Retina (tissue), 1 donor: ENCODE measurements around the gene CST7.

ENCODE experiments used
- DNase-seq: peaks from one replicate; pipeline ENCODE4 v3.0.0-alpha.2; 2016

Gene CST7

GRCh38 chr20:24965065-24965919, 16.2 kb downstream of the CST7 start:
- DNase-seq: peak; percentile 19

GRCh38 chr20:24966317-24967012, 17.4 kb downstream of the CST7 start:
- DNase-seq: no peak

- DNase-seq: no peak
Measured at GRCh38 chr20:24968278-24968800, 19.3 kb downstream of the CST7 start.

- no peak for DNase-seq
Measured at GRCh38 chr20:24969186-24970029, 20.3 kb downstream of the CST7 start.

GRCh38 chr20:24970030-24970553, 21.0 kb downstream of the CST7 start:
- DNase-seq: no peak

- DNase-seq: no peak
Measured at GRCh38 chr20:24970754-24971153, 21.7 kb downstream of the CST7 start.

DNA sequence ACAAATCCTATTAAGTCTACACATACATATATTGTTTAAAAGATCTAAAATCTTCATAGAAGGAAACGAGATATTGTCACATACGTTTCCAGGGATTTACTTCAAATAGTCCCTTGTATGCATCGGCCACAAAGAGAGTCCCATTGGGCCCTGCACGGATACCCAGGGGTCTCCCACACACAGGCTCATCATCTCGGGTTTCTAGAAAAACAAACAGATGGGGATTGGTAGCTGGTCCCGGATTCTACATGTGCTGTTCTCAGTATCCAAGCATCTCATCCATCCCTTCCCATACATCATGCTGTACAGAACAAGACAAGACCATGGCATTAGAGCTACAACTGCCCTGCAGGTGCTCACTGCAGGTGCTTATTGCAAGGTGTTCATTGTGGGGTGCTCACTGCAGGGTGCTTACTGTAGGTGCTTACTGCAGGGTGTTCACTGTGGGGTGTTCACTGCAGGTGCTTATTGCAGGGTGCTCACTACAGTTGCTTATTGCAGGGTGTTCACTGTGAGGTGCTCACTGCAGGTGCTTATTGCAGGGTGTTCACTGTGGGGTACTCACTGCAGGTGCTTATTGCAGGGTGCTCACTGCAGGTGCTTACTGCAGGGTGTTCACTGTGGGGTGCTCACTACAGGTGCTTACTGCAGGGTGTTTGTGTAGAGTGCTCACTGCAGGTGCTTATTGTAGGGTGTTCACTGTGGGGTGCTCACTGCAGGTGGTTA, 22.5 kb downstream of the CST7 start:
- no peak for DNase-seq

- DNase-seq: no peak
Measured at GRCh38 chr20:24972341-24972740, 23.3 kb downstream of the CST7 start.

DNA sequence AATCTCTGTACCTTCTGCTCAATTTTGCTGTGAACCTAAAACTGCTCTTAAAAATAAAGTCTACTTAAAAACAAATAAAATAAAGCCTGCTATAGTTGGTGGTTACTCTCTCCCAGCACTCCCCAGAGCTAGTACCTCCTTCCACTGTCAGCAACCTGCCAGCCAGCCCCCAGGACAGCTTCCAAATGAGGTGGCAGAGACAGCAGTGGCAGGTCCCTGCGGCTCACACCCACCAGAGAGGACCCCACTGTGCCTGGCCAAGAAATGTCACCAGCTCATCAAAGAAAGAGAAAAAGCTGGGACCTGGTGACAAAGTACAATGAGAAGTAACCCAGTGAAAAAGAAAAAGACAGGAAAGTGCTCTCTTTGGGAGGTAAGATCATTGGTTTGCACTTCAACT, 28.3 kb downstream of the CST7 start:
- DNase-seq: no peak

- no peak for DNase-seq
Measured at GRCh38 chr20:24977797-24978196, 28.7 kb downstream of the CST7 start.

- DNase-seq: no peak
Measured at GRCh38 chr20:24978513-24978912, 29.4 kb downstream of the CST7 start.

DNA sequence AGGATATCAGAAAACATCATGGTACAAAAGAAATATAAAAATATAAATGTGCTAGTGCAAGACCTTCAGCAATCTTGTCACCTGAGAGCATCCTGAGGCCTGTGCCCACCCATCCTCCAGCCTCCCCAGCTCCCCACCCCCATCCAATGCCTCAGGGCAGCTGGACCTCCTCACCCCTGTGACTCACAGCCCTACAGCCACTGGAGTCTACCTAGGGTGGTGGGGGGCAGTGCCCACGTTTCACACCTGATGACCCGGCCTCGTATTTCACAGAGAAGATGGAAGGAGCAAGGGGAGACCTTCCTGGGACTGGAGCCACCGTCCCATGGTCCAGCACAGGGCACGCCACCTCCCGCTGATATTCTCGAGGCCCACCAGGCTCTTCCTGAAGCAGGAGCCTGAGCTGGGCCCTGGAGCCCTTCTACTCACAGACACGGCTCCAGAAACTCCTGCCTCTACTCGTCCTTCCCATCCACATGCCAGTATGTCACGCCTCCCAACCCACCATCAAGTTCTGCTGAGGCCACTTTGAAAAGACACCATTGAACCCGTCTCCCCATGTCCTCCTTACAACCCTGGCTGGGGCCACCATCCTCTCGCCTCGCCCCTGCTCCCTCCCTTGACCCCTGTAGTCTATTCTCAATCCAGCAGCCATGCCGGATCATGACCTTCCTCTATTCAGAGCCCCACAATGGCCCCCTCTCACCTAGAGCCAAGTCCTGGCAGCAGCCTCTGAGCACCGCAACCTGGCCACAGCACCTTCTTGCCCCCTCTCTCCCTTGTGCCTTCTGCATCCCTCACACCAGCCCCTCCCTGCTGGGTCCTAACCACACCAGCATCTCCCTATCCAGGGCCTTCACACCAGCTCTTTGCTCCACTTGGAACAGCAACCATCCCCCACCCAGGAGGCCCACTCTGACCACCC, 30.2 kb downstream of the CST7 start:
- no peak for DNase-seq

DNA sequence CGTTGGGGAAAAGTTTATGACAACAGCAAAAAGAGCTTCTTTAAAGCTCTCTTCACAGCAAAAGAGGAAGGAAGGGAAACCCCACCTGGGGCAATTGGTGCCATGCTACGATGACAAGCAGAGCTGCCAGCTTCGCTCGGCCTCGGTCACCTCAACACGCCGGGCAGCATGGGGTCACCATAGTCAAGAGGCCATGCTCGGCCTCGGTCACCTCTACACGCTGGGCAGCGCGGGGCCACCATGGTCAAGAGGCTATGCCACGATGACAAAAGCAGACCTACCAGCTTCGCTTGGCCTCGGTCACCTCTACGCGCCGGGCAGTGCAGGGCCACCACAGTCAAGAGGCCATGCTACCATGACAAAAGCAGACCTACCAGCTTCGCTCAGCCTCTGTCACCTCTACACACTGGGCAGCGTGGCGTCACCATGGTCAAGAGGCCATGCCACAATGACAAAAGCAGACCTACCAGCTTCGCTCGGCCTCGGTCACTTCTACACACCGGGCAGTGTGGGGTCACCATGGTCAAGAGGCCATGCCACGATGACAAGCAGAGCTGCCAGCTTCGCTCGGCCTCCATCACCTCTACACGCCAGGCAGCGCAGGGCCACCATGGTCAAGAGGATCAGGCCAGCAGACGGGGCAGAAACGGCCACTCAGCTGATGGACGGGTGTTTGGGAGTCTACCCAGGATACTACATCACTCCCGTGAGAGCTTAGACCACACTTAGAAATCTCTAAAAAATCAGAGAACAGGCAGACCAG, 31.4 kb downstream of the CST7 start:
- DNase-seq: no peak

GRCh38 chr20:24981282-24981681, 32.2 kb downstream of the CST7 start:
- DNase-seq: no peak

- DNase-seq: no peak
Measured at GRCh38 chr20:24981790-24982189, 32.7 kb downstream of the CST7 start.

DNA sequence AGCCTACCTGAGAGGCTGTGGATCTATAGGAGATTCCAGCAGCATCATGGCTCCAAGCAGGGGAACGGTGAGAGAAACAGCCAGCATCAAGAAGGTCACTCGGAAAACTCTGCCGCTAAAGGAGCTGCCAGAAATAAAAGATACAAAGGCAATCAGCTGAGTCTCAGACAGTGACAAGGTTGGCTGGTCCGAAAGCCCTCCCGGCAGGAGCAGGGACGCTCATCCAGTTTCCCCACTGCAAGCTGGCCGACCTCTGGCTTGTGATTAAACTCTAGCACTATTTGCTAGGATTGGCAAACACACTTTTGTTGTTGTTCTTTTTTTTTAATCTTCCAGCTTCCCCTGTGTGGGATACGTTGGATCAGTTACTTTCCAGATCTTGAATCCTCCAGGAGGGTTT, 34.8 kb downstream of the CST7 start:
- DNase-seq: no peak

DNA sequence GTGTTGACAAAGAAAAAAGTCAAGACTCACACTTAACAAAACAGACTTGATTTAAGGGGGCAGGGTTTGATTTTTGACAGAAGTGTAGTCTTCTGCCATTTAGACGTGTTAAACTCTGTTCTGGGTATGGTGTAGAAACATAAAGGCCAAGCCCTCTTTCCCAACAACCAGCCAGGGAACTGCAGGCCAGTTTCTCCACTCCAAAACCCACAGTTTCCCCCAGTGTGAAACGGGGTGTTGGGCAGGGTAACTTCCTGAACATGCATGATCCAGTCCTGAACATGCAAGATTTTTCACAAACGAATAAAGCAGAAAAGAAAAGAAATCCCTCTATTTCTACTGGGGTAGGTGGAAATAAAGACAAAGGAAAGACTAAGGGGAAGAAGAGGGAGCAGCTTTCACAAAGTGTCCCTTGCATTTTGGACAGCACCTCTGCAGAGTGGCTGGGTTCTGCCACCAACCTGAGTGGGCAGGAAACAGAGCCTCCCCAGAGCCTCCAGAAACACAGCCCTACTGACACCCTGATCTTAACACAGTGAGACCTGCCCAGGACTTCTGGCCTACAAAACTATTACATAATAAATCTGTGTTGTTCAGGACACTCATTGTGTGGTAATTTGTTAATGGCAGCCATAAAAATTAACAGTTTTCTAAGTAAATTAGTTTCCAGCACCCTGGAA, 36.0 kb downstream of the CST7 start:
- no peak for DNase-seq

DNA sequence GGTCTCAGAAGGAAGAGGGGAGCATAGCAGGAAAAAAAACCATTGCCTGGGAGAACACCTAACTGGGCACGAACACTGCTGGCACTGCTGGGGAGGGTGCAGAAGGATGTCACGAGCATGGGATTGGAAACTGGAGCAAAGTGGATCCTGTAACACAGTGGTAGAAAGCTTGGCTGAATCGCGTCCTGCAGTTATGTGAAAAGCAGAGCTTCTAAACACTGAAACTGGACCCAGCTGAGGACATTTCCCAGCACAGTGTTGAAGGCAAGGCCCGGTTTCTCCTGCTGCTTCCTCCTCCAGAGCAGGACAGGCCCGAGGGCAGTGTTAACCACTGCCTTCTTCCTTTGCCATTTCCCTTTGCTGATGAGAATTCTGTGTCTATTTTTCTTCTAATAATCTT, 36.7 kb downstream of the CST7 start:
- no peak for DNase-seq

GRCh38 chr20:24986436-24987015, 37.5 kb downstream of the CST7 start:
- DNase-seq: no peak
